WTC11 (cell line): Measurements from ENCODE around the gene EBP.

Experiments used
- CBFB ChIP-seq: sonication (generic); formaldehyde crosslinking; IDR thresholded peaks from 2 replicates; pipeline ENCODE4 v1.8.1; 2022; ENCODE audit warnings: mild to moderate bottlenecking, low read depth, missing genetic modification reagents
- E2F1 ChIP-seq: sonication (generic); formaldehyde crosslinking; IDR thresholded peaks from 2 replicates; pipeline ENCODE4 v1.8.0; 2022; ENCODE audit warnings: mild to moderate bottlenecking, missing genetic modification reagents
- ELF4 ChIP-seq: sonication (generic); formaldehyde crosslinking; IDR thresholded peaks from 2 replicates; pipeline ENCODE4 v1.8.1; 2022; ENCODE audit warnings: low read depth, mild to moderate bottlenecking, moderate library complexity, missing genetic modification reagents
- ESRRA ChIP-seq: sonication (generic); formaldehyde crosslinking; IDR thresholded peaks from 2 replicates; pipeline ENCODE4 v1.8.1; 2022; ENCODE audit warnings: mild to moderate bottlenecking, missing genetic modification reagents, borderline replicate concordance
- FOXJ3 ChIP-seq: sonication (generic); formaldehyde crosslinking; IDR thresholded peaks from 2 replicates; pipeline ENCODE4 v1.9.0; 2021; ENCODE audit warnings: missing genetic modification reagents, mild to moderate bottlenecking, borderline replicate concordance

- TF ChIP-seq ELF4 (CRISPR knock-in tag) (no peak), E2F1 (CRISPR knock-in tag) (no peak), CBFB (CRISPR knock-in tag) (no peak), ESRRA (CRISPR knock-in tag) (no peak), FOXJ3 (CRISPR knock-in tag) (no peak)
These were observed 49.4 kb upstream of the EBP start for GRCh38 chrX:48472225-48472624.
